Naive B cell (primary cell): ENCODE data around the gene COX19. TPM values are rescaled to one million over a fixed set of nuclear protein-coding genes. Genes with fewer than 3 reads are reported as not detected.
"Not testable (repeated sequence)": the region's sequence is repeated elsewhere in the genome, so short reads cannot be mapped to it uniquely, and the experiment has no call there.

Source experiments
- ATAC-seq, 2 donors: fragments of 150-1000 bp; cut with Tn5 transposase; 2 replicates each; pipeline ENCODE4 v1.10.0; 2021; ENCODE audit warnings: low read depth in 2 of 2, mild to moderate bottlenecking in 2 of 2, moderate library complexity in 2 of 2
- DNase-seq: peaks from one replicate; pipeline ENCODE4 v3.0.0; 2022
- H3K27ac Mint-ChIP-seq, 6 donors: one replicate each; pipeline ENCODE4 v1.8.0; 2020 to 2022; ENCODE audit warnings: mild to moderate bottlenecking in 6 of 6, mixed read lengths in 6 of 6, moderate library complexity in 5 of 6, inconsistent platforms in 2 of 6
- H3K27me3 Mint-ChIP-seq, 3 donors: one replicate each; pipeline ENCODE4 v1.8.0; 2021 to 2022; ENCODE audit warnings: mixed read lengths in 3 of 3, mild to moderate bottlenecking in 1 of 3
- H3K36me3 Mint-ChIP-seq, 2 donors: one replicate each; pipeline ENCODE4 v1.8.0; 2020 to 2022; ENCODE audit warnings: mixed read lengths in 2 of 2, inconsistent platforms in 1 of 2, mild to moderate bottlenecking in 1 of 2
- H3K4me1 Mint-ChIP-seq, 3 donors: one replicate each; pipeline ENCODE4 v1.8.0; 2020 to 2022; ENCODE audit warnings: mixed read lengths in 3 of 3, inconsistent platforms in 1 of 3, mild to moderate bottlenecking in 1 of 3, moderate library complexity in 1 of 3
- H3K4me3 Mint-ChIP-seq, 8 donors: one replicate each; pipeline ENCODE4 v1.8.0; 2020 to 2022; ENCODE audit warnings: mild to moderate bottlenecking in 8 of 8, mixed read lengths in 8 of 8, moderate library complexity in 8 of 8, inconsistent platforms in 2 of 8
- H3K9me3 Mint-ChIP-seq, 7 donors: one replicate each; pipeline ENCODE4 v1.8.0; 2020 to 2022; ENCODE audit warnings: mixed read lengths in 7 of 7, mild to moderate bottlenecking in 5 of 7, inconsistent platforms in 2 of 7, moderate library complexity in 1 of 7
- polyA plus RNA-seq, 6 donors: library from polyadenylated mRNA; unstranded; fragments of 300-500 nt; fragmentation: Illumina TruSeq; gene quantifications; one replicate each; pipeline ENCODE4 v1.2.3, GENCODE V29; 2021; ENCODE audit warnings: low read depth in 6 of 6

COX19 gene
- polyA plus RNA-seq, 6 donors from 2014 or later: 22.6 to 34.5 (median 27.0) TPM

- peak overlapping the region in 3 of 6 donors; percentile 59 to 82 (median 73) for H3K27ac Mint-ChIP-seq
- H3K4me1 Mint-ChIP-seq: peaks cover 19 to 35% (median 25%) of the 10 kb centered on the region in 3 donors
- peaks cover 0 to 7% (median 5%) of the 10 kb centered on the region in 3 donors for H3K27me3 Mint-ChIP-seq
- H3K4me3 Mint-ChIP-seq: peak overlapping the region in 5 of 8 donors; percentile 22 to 58 (median 54)
- ATAC-seq (peak in 1 of 2 donors; percentile 64), DNase-seq (no peak)
- H3K9me3 Mint-ChIP-seq: no peaks in the 10 kb centered on the region
- peaks cover 0 to 4% of the 10 kb centered on the region in 2 donors for H3K36me3 Mint-ChIP-seq
These were observed 11.9 kb downstream of the COX19 start for GRCh38 chr7:963236-964078.

GRCh38 chr7:962401-963081 is 12.8 kb downstream of the COX19 start:
- H3K9me3 Mint-ChIP-seq: no peaks in the 10 kb centered on the region
- no peak for ATAC-seq
- no peak overlapping the region for H3K4me3 Mint-ChIP-seq

GRCh38 chr7:961546-962400 is 13.6 kb downstream of the COX19 start:
- Mint-ChIP-seq H3K4me3 (peak overlapping the region in 1 of 8 donors; percentile 49), H3K27me3 (peaks cover 0 to 12% (median 5%) of the 10 kb centered on the region in 3 donors), H3K4me1 (peaks cover 19 to 30% (median 25%) of the 10 kb centered on the region in 3 donors), H3K9me3 (no peaks in the 10 kb centered on the region), H3K36me3 (no peaks in the 10 kb centered on the region), H3K27ac (peak overlapping the region in 1 of 6 donors; percentile 38)
- no peak for DNase-seq
- ATAC-seq: no peak

More at GRCh38 chr7:962401-963081, 12.8 kb downstream of the COX19 start:
- no peak for DNase-seq
- peaks cover 0 to under 1% of the 10 kb centered on the region in 2 donors for H3K36me3 Mint-ChIP-seq
- H3K27me3 Mint-ChIP-seq: peaks cover 0 to 7% (median 5%) of the 10 kb centered on the region in 3 donors
- peaks cover 19 to 30% (median 25%) of the 10 kb centered on the region in 3 donors for H3K4me1 Mint-ChIP-seq
- H3K27ac Mint-ChIP-seq: peak overlapping the region in 1 of 6 donors; percentile 38

- H3K4me3 Mint-ChIP-seq, DNase-seq, H3K27ac Mint-ChIP-seq, ATAC-seq, H3K9me3 Mint-ChIP-seq, H3K36me3 Mint-ChIP-seq: not testable (repeated sequence)
- peaks cover 13 to 25% (median 24%) of the 10 kb centered on the region in 3 donors for H3K4me1 Mint-ChIP-seq
- H3K27me3 Mint-ChIP-seq: peaks cover 0 to 12% (median 5%) of the 10 kb centered on the region in 3 donors
These were observed 14.4 kb downstream of the COX19 start for GRCh38 chr7:960972-961371.

GRCh38 chr7:960269-960871 is 15.0 kb downstream of the COX19 start:
- no peaks in the 10 kb centered on the region for H3K36me3 Mint-ChIP-seq
- H3K27ac Mint-ChIP-seq: no peak overlapping the region
- no peak overlapping the region for H3K4me3 Mint-ChIP-seq
- peaks cover 12 to 20% (median 19%) of the 10 kb centered on the region in 3 donors for H3K4me1 Mint-ChIP-seq
- peaks cover 0 to 13% (median 5%) of the 10 kb centered on the region in 3 donors for H3K27me3 Mint-ChIP-seq
- H3K9me3 Mint-ChIP-seq: no peaks in the 10 kb centered on the region
- DNase-seq (no peak), ATAC-seq (no peak)

- not testable (repeated sequence) for ATAC-seq, H3K9me3 Mint-ChIP-seq, H3K27ac Mint-ChIP-seq, H3K36me3 Mint-ChIP-seq, H3K4me3 Mint-ChIP-seq, DNase-seq
- Mint-ChIP-seq H3K4me1 (peaks cover 8 to 18% (median 16%) of the 10 kb centered on the region in 3 donors), H3K27me3 (peaks cover 0 to 18% (median 5%) of the 10 kb centered on the region in 3 donors)
These were observed 15.6 kb downstream of the COX19 start for GRCh38 chr7:959740-960139.

- H3K4me1 Mint-ChIP-seq: peaks cover 8 to 14% (median 13%) of the 10 kb centered on the region in 3 donors
These were observed 16.1 kb downstream of the COX19 start for GRCh38 chr7:959271-959670.

GRCh38 chr7:958221-959200 is 16.8 kb downstream of the COX19 start:
- ATAC-seq (no peak), DNase-seq (no peak)
- H3K36me3 Mint-ChIP-seq: no peaks in the 10 kb centered on the region
- peaks cover 5 to 8% (median 6%) of the 10 kb centered on the region in 3 donors for H3K4me1 Mint-ChIP-seq
- peaks cover 0 to 18% (median 5%) of the 10 kb centered on the region in 3 donors for H3K27me3 Mint-ChIP-seq
- no peak overlapping the region for H3K4me3 Mint-ChIP-seq
- H3K9me3 Mint-ChIP-seq: no peaks in the 10 kb centered on the region
- H3K27ac Mint-ChIP-seq: no peak overlapping the region

More at GRCh38 chr7:959271-959670, 16.1 kb downstream of the COX19 start:
- Mint-ChIP-seq H3K27ac (no peak overlapping the region), H3K27me3 (peaks cover 0 to 18% (median 5%) of the 10 kb centered on the region in 3 donors), H3K4me3 (no peak overlapping the region), H3K9me3 (no peaks in the 10 kb centered on the region), H3K36me3 (no peaks in the 10 kb centered on the region)
- DNase-seq (no peak), ATAC-seq (no peak)

- Mint-ChIP-seq H3K4me3 (peak overlapping the region in 1 of 8 donors; percentile 69), H3K9me3 (no peaks in the 10 kb centered on the region), H3K4me1 (peaks cover 4 to 6% (median 4%) of the 10 kb centered on the region in 3 donors), H3K27me3 (peaks cover 0 to 18% (median 5%) of the 10 kb centered on the region in 3 donors), H3K36me3 (no peaks in the 10 kb centered on the region), H3K27ac (no peak overlapping the region)
- no peak for DNase-seq
- ATAC-seq: no peak
These were observed 17.7 kb downstream of the COX19 start for GRCh38 chr7:957418-958220.

GRCh38 chr7:956031-956430 is 19.3 kb downstream of the COX19 start:
- H3K27ac Mint-ChIP-seq: peak overlapping the region in 1 of 6 donors; percentile 89
- peak overlapping the region in 7 of 8 donors; percentile 50 to 85 (median 68) for H3K4me3 Mint-ChIP-seq
- H3K9me3 Mint-ChIP-seq: no peaks in the 10 kb centered on the region

More at GRCh38 chr7:956031-956430, 19.3 kb downstream of the COX19 start:
- Mint-ChIP-seq H3K4me1 (peaks cover 0 to 4% (median 4%) of the 10 kb centered on the region in 3 donors), H3K36me3 (no peaks in the 10 kb centered on the region), H3K27me3 (peaks cover 0 to 11% (median 0%) of the 10 kb centered on the region in 3 donors)
- DNase-seq (no peak), ATAC-seq (no peak)
